Transverse colon (tissue), 4 donors: ENCODE measurements around the gene MAP4K3.

Experiments used
- EP300 ChIP-seq: sonication (generic); formaldehyde crosslinking; IDR thresholded peaks from one replicate; pipeline ENCODE4 v1.6.1; 2017; ENCODE audit warnings: antibody characterized with exemption, low read depth
- POLR2A ChIP-seq: fragments of 450-650 bp; IDR thresholded peaks from one replicate; pipeline ENCODE4 v1.6.1; 2016; ENCODE audit warnings: antibody characterized with exemption, mild to moderate bottlenecking, moderate library complexity
- POLR2AphosphoS5 ChIP-seq, 3 donors: sonication (generic); formaldehyde crosslinking; IDR thresholded peaks; one replicate each; pipeline ENCODE4 v1.6.1; 2016; ENCODE audit warnings: antibody characterized with exemption in 3 of 3
- TF ChIP-seq, protein P1 (sequence below), 5 experiments: fragments of 200-600 bp in 3 of 5; fragments of 450-650 bp in 2 of 5; sonication (generic) in 3 of 5; IDR thresholded peaks; 1 replicate in 2 of 5; 2 replicates in 3 of 5; pipeline ENCODE4 v1.5.1; 2016 to 2017; ENCODE audit warnings: antibody characterized with exemption in 5 of 5, inconsistent platforms in 3 of 5, mild to moderate bottlenecking in 2 of 5, moderate library complexity in 1 of 5

DNA sequence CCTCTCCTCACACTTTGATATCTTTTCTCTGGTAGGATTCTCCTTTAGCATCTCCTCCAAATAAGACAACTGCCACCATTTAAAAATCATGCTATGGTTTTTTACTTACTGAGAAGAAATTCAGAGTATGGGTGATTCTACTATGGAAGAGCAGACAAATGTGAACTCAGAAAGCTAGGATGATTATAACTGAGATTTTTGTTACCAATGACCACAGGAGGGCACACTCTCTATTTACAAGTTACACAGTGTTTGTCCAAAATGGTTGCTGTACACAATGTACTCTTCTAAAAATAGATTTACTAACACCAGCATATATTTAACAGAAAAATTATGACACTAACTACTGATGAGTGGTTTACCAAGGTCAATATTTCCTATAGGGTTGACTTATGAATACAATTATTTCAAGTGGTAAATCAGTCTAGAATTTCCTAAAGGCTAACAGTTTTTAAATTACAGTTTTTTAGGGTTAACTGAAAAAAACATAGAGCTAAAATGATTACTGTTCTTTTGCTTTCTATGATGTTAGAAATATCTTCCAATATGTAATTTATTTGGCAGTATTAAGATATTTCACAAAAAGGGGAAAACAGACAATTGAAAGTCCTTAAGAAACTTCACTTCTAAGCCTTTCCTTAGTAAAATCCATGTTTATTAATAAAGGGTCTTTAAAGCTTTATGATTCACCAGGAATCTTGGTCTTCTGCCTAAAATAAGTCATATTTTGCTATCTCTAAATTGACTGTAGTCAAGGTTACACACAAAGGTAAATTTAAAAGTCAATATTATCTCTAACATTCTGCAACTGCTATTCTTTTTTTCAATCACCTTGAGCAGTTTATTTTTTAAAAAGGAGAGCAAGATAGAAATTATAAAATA, 57.2 kb downstream of the MAP4K3 start:
- TF ChIP-seq EP300 (no peak), POLR2AphosphoS5 (IDR thresholded peaks at IDR 0.05) (peak in 2 of 3 donors; percentile 39 to 64), POLR2A (no peak)
- TF ChIP-seq, protein P1, sequence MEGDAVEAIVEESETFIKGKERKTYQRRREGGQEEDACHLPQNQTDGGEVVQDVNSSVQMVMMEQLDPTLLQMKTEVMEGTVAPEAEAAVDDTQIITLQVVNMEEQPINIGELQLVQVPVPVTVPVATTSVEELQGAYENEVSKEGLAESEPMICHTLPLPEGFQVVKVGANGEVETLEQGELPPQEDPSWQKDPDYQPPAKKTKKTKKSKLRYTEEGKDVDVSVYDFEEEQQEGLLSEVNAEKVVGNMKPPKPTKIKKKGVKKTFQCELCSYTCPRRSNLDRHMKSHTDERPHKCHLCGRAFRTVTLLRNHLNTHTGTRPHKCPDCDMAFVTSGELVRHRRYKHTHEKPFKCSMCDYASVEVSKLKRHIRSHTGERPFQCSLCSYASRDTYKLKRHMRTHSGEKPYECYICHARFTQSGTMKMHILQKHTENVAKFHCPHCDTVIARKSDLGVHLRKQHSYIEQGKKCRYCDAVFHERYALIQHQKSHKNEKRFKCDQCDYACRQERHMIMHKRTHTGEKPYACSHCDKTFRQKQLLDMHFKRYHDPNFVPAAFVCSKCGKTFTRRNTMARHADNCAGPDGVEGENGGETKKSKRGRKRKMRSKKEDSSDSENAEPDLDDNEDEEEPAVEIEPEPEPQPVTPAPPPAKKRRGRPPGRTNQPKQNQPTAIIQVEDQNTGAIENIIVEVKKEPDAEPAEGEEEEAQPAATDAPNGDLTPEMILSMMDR (IDR thresholded peaks at IDR 0.05), result peak; percentile 53 to 69 (median 56)
